ENCODE measurements around the gene GSTM2.
"Not testable (repeated sequence)": the region's sequence is repeated elsewhere in the genome, so short reads cannot be mapped to it uniquely, and the experiment has no call there.

The GSTM2 gene

GRCh38 chr1:109704173-109704572 is 36.3 kb downstream of the GSTM2 start:
- DNase-seq (ENCODE audit: low read depth, low spot score), result no peak
- TF ChIP-seq CTCF (IDR thresholded peaks at IDR 0.05; ENCODE audit: low read depth, low read length), result no peak
- in situ Hi-C loops (cut with HindIII; ENCODE audit: low sequenced_read_pairs), result no loop called here
- no peak overlapping the region for H3K4me3 ChIP-seq (ENCODE audit: low read depth, low read length)

GRCh38 chr1:109705411-109705810 is 37.6 kb downstream of the GSTM2 start:
- DNase-seq (ENCODE audit: low read depth, low spot score), result no peak
- no peak for TF ChIP-seq CTCF (IDR thresholded peaks at IDR 0.05; ENCODE audit: low read depth, low read length)
- in situ Hi-C loops (cut with HindIII; ENCODE audit: low sequenced_read_pairs), result no loop called here
- no peak overlapping the region for H3K4me3 ChIP-seq (ENCODE audit: low read depth, low read length)

GRCh38 chr1:109708949-109709348 is 41.1 kb downstream of the GSTM2 start:
- H3K4me3 ChIP-seq (ENCODE audit: low read depth, low read length); in situ Hi-C loops (cut with HindIII; ENCODE audit: low sequenced_read_pairs); DNase-seq (ENCODE audit: low read depth, low spot score): not testable (repeated sequence)

DNA sequence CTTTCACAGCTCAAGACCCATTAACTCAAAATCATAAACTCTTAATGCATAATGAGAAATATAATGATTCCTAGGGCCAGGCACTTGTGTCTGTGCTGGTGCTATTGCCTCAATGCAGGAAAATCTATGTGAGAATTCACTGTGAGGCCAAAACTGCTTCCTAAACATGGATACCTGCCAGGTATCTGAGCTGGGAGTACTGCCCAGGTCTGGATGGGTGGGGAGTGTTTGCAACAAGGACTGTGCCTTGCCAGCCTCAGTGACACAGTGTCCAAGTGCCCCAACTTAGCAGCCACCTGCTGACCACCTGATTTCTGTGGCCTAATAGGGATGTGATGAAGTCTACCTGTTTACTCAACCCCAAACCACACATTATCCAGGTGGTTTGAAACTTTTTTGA is 42.0 kb downstream of the GSTM2 start:
- DNase-seq (ENCODE audit: low read depth, low spot score); in situ Hi-C loops (cut with HindIII; ENCODE audit: low sequenced_read_pairs); H3K4me3 ChIP-seq (ENCODE audit: low read depth, low read length): not testable (repeated sequence)

DNA sequence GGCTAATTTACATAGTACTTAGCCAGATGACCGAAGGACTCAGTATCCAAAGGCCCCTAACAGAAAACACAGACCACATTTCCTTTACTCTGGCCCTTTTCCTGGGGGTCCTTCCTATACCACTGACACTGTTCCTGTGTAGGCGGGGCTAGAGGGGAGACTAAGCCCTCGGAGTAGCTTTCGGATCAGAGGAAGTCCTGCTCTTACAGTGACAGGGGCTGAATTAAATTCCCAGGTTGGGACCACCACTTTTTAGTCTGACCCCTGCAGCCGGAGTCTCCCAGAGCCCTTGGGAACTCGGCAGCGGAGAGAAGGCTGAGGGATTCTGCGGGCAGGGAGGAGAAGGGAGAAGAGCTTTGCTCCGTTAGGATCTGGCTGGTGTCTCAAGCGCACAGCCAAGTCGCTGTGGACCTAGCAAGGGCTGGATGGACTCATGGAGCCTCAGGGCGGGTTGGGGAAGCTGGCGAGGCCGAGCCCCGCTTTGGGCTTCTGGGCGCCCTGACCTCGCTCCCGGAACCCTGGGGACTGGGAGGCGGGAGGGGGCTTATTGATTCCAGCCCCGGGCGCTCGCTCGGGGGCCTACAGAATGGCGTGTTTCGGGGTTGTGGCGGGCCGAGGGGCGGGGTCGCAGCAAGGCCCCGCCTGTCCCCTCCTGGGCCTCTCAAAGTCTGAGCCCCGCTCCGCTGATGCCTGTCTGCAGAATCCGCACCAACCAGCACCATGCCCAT is 43.9 kb downstream of the GSTM2 start, which contains the start of gene GSTM5:
GSTM5 (plus strand) TSS at position 659 of the 728 bp plus-strand sequence; CDS start at position 721, 62 bp downstream.
- not testable (repeated sequence) for DNase-seq (ENCODE audit: low read depth, low spot score)
- H3K4me3 ChIP-seq (ENCODE audit: low read depth, low read length), result peak within 1 kb of the TSS; percentile 31

GRCh38 chr1:109712321-109712864 is 44.5 kb downstream of the GSTM2 start:
- in situ Hi-C loops (cut with HindIII; ENCODE audit: low sequenced_read_pairs), result no loop called here
- peak overlapping the region; percentile 31 for H3K4me3 ChIP-seq (ENCODE audit: low read depth, low read length)
- DNase-seq (ENCODE audit: low read depth, low spot score), result no peak
- TF ChIP-seq CTCF (IDR thresholded peaks at IDR 0.05; ENCODE audit: low read depth, low read length), result no peak

More for the DNA sequence above, 43.9 kb downstream of the GSTM2 start, which contains the start of gene GSTM5:
- in situ Hi-C loops (cut with HindIII; ENCODE audit: low sequenced_read_pairs), result not testable (repeated sequence)

DNA sequence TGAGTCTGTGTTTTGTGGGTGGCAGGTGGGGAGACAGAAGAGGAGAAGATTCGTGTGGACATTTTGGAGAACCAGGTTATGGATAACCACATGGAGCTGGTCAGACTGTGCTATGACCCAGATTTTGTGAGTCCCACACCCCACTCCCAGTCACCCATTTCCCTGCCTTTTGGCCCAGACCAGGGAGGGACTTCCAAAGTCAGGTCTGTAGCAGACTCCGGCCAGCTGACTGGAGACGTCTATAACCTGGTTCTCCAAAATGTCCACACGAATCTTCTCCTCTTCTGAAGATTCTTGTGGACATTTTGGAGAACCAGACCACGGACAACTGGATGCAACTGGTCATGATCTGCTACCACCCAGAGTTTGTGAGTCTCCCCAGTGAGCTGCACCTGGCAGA is 45.8 kb downstream of the GSTM2 start:
- no peak for DNase-seq (ENCODE audit: low read depth, low spot score)
- in situ Hi-C loops (cut with HindIII; ENCODE audit: low sequenced_read_pairs), result no loop called here
- H3K4me3 ChIP-seq (ENCODE audit: low read depth, low read length), result no peak overlapping the region
- no peak for TF ChIP-seq CTCF (IDR thresholded peaks at IDR 0.05; ENCODE audit: low read depth, low read length)

DNA sequence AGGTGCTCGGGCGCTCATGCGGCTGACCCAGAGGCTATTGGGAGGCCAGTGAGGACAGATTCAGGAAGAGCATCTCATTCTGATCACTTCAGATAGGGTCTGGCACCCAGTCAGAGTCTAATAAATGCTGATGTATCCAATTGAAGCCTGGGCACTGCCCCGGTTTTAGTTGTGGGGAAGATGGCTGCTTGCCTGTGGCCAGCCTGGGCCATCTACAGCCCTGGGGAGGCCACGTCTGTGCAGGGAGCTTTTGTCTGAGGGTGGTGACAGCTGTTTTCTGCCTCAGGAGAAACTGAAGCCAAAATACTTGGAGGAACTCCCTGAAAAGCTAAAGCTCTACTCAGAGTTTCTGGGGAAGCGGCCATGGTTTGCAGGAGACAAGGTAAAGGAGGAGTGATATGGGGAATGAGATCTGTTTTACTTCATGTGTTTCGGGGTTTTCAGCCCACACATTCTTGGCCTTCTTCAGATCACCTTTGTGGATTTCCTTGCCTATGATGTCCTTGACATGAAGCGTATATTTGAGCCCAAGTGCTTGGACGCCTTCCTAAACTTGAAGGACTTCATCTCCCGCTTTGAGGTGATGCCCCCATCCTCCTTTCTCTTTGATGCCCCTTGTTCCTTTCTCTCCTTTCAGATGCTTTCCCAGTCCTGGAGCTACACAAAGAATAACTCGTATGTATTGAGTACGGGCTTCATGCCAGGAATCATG is 47.0 kb downstream of the GSTM2 start:
- in situ Hi-C loops (cut with HindIII; ENCODE audit: low sequenced_read_pairs), result no loop called here

More for the DNA sequence above, 47.0 kb downstream of the GSTM2 start:
- DNase-seq (ENCODE audit: low read depth, low spot score), result no peak
- TF ChIP-seq CTCF (IDR thresholded peaks at IDR 0.05; ENCODE audit: low read depth, low read length), result no peak
- no peak overlapping the region for H3K4me3 ChIP-seq (ENCODE audit: low read depth, low read length)
